ENCODE results near the gene NTRK3.
A peak's percentile ranks its signal among the peaks of the same experiment; 100 is the strongest.

The NTRK3 gene

DNA sequence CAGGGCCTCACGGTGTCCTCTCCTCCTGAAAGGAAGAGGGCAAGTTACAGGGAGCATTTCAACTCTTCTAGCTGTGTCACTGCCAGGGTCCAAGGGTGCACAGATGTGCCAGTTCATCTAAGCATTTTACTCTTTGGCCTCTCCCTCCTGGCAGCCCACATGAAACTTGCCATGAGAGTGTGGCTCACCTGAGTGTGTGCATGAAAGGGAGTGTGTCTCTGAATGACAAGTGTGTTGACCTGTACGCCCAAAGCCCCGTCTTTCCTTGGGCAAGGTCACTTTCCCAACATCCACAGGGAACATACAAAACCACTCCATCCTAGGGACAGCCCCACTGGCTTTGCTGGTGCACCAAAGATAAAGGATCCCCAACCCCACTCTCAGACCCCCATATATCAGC, 280.0 kb downstream of the NTRK3 start:
- TF ChIP-seq, protein P1, sequence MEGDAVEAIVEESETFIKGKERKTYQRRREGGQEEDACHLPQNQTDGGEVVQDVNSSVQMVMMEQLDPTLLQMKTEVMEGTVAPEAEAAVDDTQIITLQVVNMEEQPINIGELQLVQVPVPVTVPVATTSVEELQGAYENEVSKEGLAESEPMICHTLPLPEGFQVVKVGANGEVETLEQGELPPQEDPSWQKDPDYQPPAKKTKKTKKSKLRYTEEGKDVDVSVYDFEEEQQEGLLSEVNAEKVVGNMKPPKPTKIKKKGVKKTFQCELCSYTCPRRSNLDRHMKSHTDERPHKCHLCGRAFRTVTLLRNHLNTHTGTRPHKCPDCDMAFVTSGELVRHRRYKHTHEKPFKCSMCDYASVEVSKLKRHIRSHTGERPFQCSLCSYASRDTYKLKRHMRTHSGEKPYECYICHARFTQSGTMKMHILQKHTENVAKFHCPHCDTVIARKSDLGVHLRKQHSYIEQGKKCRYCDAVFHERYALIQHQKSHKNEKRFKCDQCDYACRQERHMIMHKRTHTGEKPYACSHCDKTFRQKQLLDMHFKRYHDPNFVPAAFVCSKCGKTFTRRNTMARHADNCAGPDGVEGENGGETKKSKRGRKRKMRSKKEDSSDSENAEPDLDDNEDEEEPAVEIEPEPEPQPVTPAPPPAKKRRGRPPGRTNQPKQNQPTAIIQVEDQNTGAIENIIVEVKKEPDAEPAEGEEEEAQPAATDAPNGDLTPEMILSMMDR (conservative IDR thresholded peaks at IDR 0.05; ENCODE audit: low read length), result no peak
- no peak for DNase-seq (ENCODE audit: low read depth)
- H3K4me3 ChIP-seq (ENCODE audit: low read length), result no peak overlapping the region

DNA sequence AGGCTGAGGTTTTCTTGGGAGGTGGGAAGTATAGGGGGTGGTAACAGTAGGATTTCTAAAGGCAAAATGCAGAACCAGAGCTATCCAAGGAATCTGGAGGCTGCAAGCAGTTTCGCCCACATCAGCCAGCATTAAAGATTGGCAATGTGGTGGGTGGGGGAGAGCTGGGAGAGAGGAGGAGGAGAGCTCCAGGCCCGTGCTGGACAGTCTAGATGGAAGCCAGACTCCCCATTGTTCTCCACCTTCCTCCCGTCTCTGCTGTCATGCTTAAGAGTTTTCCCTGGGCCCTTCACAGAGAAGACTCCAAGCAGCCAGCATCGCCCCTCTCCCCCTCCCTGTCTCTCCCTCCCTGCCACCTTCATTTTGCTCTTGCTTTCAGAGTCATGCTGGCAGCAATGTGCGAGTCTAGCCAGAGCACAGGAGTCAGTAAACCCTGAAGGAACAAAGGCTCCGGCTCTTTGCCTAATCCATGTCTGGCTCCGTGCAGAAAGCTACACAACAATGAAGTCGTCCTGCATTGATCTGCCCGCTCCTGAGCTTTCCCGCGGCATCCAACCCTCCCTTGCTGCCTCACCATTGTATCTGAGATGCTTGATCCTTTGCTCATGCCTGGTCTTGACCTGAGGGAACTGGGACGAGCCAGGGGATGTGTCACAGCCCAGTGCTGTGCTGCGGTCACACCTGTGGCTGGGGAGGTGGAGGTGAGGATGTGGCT, 282.9 kb downstream of the NTRK3 start:
- H3K4me3 ChIP-seq (ENCODE audit: low read length), result no peak overlapping the region
- TF ChIP-seq, protein P1 (conservative IDR thresholded peaks at IDR 0.05; ENCODE audit: low read length), result no peak
- no peak for DNase-seq (ENCODE audit: low read depth)

DNA sequence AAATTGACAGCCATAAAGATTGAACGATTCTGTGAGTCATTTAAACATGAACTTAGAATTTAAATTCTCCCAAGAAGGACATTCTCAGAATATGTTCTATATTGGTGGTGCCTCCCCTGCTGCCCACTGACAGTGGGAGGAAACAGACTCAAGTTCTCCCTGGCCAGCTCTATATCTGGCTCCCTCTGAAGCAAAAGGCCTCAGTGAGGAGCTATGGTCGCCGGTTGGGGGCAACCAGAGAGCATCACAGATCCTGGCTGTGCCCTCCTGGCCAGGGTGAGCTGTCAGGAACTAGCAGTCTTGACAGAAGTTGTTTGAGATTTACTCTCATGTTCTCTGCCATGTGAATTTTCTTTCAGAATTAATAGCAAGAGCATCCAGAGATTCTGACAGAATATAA, 285.5 kb downstream of the NTRK3 start:
- H3K4me3 ChIP-seq (ENCODE audit: low read length), result no peak overlapping the region
- DNase-seq (ENCODE audit: low read depth), result no peak
- TF ChIP-seq, protein P1 (conservative IDR thresholded peaks at IDR 0.05; ENCODE audit: low read length), result no peak

- DNase-seq (ENCODE audit: low read depth), result peak; percentile 27
- TF ChIP-seq, protein P1 (conservative IDR thresholded peaks at IDR 0.05; ENCODE audit: low read length), result no peak
- no peak overlapping the region for H3K4me3 ChIP-seq (ENCODE audit: low read length)
These were observed 288.6 kb downstream of the NTRK3 start for GRCh38 chr15:87967951-87968350.

DNA sequence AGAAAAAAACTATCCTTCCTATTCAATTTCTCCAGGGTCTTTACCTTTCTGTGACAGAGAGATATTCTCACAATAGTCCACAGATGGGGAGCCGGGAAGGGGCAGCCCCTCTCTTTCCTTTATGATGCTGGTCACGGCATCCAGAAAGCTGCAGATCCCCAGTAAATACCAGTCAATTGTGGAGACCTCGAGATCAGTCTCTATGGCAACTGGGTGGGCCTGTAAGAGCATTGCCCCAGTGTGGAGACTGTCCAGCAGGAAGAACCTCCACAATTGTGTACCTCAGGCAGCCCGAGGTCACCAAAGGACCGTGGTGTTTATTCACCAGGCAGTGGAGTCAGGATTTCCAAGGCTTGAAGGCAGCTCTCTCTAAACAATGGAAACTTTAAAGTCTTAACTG, 291.2 kb downstream of the NTRK3 start:
- TF ChIP-seq, protein P1 (conservative IDR thresholded peaks at IDR 0.05; ENCODE audit: low read length), result no peak
- no peak overlapping the region for H3K4me3 ChIP-seq (ENCODE audit: low read length)
- DNase-seq (ENCODE audit: low read depth), result no peak

DNA sequence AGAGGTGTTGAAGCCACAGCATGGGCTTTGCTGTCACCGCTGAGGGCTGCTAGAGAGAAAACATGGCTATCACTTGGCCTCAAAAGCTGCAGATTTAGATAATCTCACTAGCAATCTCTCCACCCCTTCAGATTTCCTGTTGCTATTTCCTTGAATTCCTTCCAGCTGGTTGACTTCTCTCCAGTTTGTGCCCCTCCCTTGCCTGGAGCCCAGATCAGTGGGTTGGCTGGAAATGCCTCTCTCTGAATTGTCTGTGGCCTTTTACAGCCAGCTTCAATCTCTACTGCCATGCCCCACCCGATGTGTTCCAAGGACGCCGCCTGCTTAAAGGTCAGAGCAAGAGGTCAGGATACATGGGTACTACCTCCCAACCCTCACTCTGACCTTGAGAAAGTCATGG, 294.1 kb downstream of the NTRK3 start:
- no peak overlapping the region for H3K4me3 ChIP-seq (ENCODE audit: low read length)
- TF ChIP-seq, protein P1 (conservative IDR thresholded peaks at IDR 0.05; ENCODE audit: low read length), result no peak
- no peak for DNase-seq (ENCODE audit: low read depth)

DNA sequence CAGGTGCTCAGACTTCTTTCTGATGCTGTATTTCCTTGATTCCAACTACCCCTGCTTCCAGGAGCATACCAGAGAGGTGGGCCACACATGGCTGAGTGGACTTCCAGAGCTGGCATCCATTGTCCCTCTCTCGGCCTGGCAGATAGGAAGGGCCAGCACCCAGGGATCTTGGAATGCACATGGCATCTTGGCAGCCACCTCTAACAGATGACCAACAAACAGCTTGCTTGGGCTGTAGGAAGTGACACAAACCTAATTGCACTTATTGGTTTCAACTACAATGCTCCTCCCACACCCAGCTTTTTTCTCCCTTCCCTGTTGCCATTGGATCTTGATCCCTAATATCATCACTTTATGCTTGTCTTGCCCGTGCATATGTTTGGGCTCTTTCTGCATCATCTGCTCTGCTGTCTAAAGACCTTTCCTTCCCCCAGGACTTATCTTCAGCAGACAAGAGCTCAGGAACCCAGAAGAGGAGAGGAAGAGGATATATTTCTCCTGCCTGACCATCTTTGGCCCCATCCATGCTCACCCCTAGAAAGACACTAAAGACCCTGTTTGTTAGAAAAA, 294.6 kb downstream of the NTRK3 start:
- DNase-seq (ENCODE audit: low read depth), result no peak
- H3K4me3 ChIP-seq (ENCODE audit: low read length), result no peak overlapping the region
- TF ChIP-seq, protein P1 (conservative IDR thresholded peaks at IDR 0.05; ENCODE audit: low read length), result no peak

Measured in AG10803 (cell line).